Sigmoid colon (tissue), 4 donors: Measurements from ENCODE around the gene CARMIL3.

Experiments
- EP300 ChIP-seq, 4 donors: sonication (generic); formaldehyde crosslinking; IDR thresholded peaks; one replicate each; pipeline ENCODE4 v1.6.1; 2017; ENCODE audit warnings: antibody characterized with exemption in 4 of 4
- POLR2A ChIP-seq, 2 donors: fragments of 450-650 bp; IDR thresholded peaks; one replicate each; pipeline ENCODE4 v1.6.1; 2016; ENCODE audit warnings: antibody characterized with exemption in 2 of 2, mild to moderate bottlenecking in 2 of 2, moderate library complexity in 2 of 2
- POLR2AphosphoS5 ChIP-seq, 4 donors: sonication (generic); formaldehyde crosslinking; IDR thresholded peaks; one replicate each; pipeline ENCODE4 v1.6.1; 2017; ENCODE audit warnings: antibody characterized with exemption in 4 of 4
- TF ChIP-seq, protein P1 (sequence below), 4 experiments: fragments of 450-650 bp in 3 of 4; fragments of 200-600 bp in 1 of 4; IDR thresholded peaks; one replicate each; pipeline ENCODE4 v1.5.1; 2016 to 2019; ENCODE audit warnings: antibody characterized with exemption in 4 of 4, mild to moderate bottlenecking in 3 of 4, moderate library complexity in 2 of 4

DNA sequence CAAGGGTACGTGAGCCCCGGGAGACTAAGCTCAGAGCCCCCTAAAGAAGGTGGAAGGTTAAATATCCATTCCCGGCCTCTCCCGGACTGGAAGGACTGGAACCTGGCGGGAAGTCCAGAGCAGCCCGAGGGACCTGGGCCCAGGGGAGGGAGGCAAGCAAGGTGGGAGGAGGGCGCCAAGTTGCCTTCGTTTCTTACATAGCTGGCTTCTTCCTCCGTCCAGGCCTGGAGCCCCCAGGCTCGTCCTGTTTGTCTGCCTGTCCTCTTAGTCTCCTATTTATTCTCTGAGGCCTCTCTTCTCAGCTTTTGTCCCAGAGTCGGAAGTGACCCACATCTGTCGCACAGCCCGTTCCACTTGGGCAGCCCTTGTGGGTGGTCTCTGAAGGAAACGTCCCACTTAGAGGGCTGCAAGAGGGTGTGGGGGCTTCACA is 43.0 kb downstream of the CARMIL3 start:
- TF ChIP-seq, protein P1, sequence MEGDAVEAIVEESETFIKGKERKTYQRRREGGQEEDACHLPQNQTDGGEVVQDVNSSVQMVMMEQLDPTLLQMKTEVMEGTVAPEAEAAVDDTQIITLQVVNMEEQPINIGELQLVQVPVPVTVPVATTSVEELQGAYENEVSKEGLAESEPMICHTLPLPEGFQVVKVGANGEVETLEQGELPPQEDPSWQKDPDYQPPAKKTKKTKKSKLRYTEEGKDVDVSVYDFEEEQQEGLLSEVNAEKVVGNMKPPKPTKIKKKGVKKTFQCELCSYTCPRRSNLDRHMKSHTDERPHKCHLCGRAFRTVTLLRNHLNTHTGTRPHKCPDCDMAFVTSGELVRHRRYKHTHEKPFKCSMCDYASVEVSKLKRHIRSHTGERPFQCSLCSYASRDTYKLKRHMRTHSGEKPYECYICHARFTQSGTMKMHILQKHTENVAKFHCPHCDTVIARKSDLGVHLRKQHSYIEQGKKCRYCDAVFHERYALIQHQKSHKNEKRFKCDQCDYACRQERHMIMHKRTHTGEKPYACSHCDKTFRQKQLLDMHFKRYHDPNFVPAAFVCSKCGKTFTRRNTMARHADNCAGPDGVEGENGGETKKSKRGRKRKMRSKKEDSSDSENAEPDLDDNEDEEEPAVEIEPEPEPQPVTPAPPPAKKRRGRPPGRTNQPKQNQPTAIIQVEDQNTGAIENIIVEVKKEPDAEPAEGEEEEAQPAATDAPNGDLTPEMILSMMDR (IDR thresholded peaks at IDR 0.05): no peak
- TF ChIP-seq EP300 (IDR thresholded peaks at IDR 0.05): no peak
- TF ChIP-seq POLR2A (IDR thresholded peaks at IDR 0.05): no peak
- no peak for TF ChIP-seq POLR2AphosphoS5 (IDR thresholded peaks at IDR 0.05)
